Measurements from ENCODE around the gene GALNT15.

GALNT15 gene

GRCh38 chr3:16151109-16151508 is 23.4 kb upstream of the GALNT15 start:
- no peak for DNase-seq (ENCODE audit: low read depth in 2 of 3, low spot score in 2 of 3)

DNA sequence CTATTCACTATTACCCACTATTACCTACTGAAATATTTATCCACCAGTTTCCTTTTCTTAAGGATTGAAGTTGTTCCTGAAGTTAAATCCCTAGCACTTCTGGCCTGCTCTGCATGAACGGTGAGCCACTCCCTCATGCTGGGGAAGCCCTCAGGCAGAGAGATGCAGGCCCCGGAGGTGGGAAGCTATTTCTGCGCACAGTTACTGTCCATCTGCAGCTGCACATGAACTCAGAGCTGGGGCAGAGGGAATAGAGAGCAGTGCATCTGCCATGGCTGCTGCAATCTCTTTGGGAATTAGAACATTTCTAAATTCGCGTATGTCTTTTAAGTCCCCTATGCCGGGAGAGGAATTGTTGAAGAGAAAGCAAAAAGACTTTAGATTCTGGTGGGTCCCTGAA is 6.3 kb upstream of the GALNT15 start:
- DNase-seq (ENCODE audit: low read depth in 2 of 3, low spot score in 2 of 3), result no peak

GRCh38 chr3:16171009-16171408 is 3.5 kb upstream of the GALNT15 start:
- no peak for DNase-seq (ENCODE audit: low read depth in 2 of 3, low spot score in 2 of 3)

- DNase-seq (ENCODE audit: low read depth in 2 of 3, low spot score in 2 of 3), result no peak
Observed at GRCh38 chr3:16171825-16172224, 2.7 kb upstream of the GALNT15 start.

- no peak for DNase-seq (ENCODE audit: low read depth in 2 of 3, low spot score in 2 of 3)
Observed at GRCh38 chr3:16173283-16174025, 1.0 kb upstream of the GALNT15 start.

DNA sequence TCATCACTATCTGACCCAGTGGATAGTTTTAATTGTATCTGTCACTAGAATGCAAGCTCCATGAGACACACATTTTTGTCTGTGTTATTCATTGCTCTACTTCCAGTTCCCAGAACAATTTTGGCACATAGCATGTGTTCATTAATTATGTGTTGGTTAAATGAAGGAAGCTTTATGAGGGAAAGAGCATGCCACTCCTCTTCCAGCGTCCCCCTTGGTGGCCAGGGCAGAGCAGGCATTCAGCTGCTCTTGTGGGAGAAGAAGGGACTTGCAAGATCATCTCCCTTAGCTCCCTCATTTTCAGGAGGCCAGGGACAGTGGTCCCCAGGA is 489 bp upstream of the GALNT15 start:
- DNase-seq (ENCODE audit: low read depth in 2 of 3, low spot score in 2 of 3), result no peak

GRCh38 chr3:16174976-16175901 is 759 bp downstream of the GALNT15 start:
- DNase-seq (ENCODE audit: low read depth in 2 of 3, low spot score in 2 of 3), result no peak

DNA sequence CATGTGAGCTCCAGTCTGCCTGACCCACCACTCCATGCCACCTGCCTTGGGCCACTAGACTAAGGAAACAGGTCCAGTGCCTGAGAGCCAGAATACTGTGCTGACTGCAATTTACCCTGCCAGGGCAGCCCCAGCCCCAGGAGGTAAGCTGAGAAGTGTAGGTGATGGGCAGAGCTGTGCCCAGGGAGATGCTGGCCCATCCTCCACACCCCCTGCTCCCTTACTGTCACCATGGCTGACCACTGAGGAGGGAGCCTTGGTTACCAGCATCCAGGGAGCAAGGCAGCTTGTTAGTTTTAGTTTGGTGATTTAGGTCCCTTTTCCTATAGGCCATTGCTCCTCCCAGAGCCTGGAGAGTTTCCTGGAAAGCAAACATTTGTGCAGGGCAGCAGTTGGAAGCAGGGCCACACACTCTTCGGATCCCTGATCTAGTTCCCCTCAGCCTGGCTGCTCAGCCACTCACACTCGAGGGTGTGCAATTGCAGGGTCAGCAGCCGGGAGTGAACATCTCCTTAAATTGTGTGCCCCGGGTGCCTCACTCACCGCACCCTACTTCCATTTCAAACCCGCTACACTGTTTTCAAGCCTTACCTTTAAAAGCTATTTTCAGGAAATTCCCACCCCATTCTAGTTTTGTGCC is 2.0 kb downstream of the GALNT15 start:
- DNase-seq (ENCODE audit: low read depth in 2 of 3, low spot score in 2 of 3), result no peak

- DNase-seq (ENCODE audit: low read depth in 2 of 3, low spot score in 2 of 3), result no peak
Observed at GRCh38 chr3:16177382-16177781, 2.9 kb downstream of the GALNT15 start.

- peak; percentile 33 to 52 (median 42) for DNase-seq (ENCODE audit: low read depth in 2 of 3, low spot score in 2 of 3)
Observed at GRCh38 chr3:16177962-16178627, 3.6 kb downstream of the GALNT15 start.

- DNase-seq (ENCODE audit: low read depth in 2 of 3, low spot score in 2 of 3), result no peak
Observed at GRCh38 chr3:16178628-16178988, 4.1 kb downstream of the GALNT15 start.

- no peak for DNase-seq (ENCODE audit: low read depth in 2 of 3, low spot score in 2 of 3)
Observed at GRCh38 chr3:16179261-16179660, 4.8 kb downstream of the GALNT15 start.

DNA sequence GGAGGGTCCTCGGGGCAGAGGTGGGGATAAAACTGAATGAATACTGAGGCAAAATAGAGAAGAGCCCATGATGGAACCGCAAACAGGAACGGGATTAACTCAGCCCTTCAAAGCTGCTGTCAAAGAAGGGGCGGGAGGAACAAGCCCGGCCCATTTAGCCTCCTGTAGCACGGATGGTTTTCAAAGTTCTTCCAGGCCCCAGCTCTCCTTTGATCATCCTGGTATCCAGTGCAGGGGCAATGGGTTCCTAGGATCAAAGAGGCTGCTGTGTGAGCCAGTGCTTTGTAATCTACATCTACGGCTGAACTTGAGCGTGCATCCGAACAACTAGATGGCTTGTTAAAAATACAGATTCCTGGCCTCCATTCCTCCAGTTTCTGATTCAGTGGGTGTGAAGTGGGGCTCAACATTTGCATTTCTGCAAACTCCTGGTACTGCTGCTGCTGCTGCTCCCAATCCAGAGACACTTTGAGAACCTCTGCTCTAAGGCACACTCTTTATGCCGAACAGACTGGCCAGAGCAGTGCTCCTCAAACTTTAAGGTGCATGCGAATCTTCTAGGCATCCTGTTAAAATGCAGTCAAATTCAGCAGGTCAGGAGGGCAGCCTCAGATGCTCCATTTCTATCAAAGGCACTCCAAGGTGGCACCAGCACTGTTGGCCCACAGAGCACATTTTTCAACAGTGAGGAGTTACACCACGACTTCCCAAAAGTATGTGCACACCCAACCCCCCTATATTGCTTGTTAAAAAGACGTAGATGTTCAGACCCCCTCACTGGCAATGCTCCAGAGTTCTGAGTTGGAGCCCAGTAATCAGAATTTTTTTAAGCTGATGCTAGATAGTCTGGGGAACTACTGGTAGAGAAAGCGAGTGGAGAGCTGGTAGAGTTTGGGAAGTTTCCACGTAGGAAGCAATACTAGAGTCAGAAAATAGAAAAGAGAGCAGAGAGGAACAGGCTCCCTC is 5.6 kb downstream of the GALNT15 start:
- no peak for DNase-seq (ENCODE audit: low read depth in 2 of 3, low spot score in 2 of 3)

DNA sequence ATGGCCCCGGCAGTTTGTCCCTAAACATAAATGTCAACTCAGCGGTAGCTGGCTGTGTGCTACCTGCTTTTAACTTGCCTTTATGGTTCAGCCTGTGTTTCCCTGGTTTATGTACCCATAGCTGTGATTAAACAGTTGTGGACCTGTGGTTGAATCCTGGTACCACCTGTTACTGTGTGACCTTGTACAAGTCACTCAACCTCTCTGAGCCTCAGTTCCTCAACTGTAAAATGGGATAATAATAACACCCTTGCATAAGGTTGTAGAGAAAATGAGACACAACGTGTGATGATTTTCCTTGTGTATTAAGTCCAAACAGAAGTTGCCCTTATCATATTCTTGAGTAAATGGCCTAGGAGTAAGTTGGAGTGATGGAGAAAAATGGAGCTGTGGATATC is 6.3 kb downstream of the GALNT15 start:
- no peak for DNase-seq (ENCODE audit: low read depth in 2 of 3, low spot score in 2 of 3)

GRCh38 chr3:16181361-16181760 is 6.9 kb downstream of the GALNT15 start:
- no peak for DNase-seq (ENCODE audit: low read depth in 2 of 3, low spot score in 2 of 3)

DNA sequence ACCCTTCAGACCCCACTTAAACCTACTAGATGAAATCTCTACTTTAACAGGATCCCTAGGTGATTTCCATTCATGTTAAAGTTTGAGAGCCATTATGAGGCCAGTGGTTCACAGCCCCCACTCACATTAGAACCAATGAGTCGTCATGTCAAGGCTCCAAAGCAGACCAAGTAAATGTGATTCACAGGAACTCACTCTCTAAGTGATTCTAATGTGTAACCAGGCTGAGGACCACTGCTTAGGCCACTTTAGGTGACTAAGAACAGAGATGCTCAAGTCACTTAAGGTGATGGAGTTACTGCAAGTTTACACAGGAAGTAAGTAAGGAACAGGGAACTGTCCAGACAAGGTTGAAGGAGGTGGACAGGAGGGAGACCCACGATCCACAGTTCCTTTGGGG is 7.7 kb downstream of the GALNT15 start:
- no peak for DNase-seq (ENCODE audit: low read depth in 2 of 3, low spot score in 2 of 3)

DNA sequence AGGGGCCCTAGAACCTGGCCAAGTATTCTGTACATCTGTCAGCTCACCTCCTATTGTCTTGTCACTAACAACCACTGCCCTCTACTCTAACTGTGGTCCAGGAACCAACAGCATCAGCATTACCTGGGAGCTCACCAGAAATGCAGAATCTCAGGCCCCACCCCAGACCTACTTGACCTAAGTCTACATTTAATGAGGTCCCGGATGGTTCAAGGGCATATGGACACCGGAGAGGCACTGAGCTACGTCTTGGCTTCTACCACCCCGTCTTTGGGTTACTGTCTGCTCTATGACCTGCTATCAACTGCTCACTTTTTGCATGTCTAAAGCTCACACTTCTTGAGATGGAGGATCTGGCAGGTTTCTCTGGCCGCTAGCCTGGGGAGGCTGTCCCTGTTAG is 8.1 kb downstream of the GALNT15 start:
- DNase-seq (ENCODE audit: low read depth in 2 of 3, low spot score in 2 of 3), result no peak

GRCh38 chr3:16183082-16183481 is 8.6 kb downstream of the GALNT15 start:
- no peak for DNase-seq (ENCODE audit: low read depth in 2 of 3, low spot score in 2 of 3)

DNA sequence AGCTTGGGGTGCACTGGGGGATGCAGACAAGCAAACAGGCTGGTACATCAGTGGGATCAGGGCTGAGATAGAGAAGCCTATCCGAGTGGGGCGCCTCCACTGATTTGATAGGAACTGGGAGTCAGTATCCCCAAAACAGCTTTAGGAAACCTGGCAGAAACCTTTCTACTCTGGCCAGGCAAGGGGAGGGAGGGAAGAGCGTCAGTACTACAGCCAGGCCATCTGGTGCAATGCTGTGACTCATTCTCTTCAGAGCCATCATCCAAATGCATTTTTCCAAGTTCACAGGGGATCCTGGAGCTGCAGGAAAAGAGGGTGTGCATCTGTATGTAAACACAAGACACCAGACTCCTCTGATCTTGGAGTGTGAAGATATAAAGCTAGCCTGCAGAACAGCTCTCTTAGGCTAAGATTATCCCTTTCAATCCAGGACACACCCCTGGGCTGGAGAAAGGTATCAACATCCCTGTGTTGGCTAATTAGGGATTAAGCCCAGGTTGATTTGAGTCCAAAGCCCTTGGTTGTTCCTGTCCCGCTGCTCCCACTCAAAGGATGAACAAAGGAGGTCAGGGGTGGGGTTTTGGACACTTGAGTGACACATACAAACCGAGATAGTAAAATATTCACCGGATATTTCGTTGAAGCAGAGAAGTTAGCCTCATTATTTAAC is 9.3 kb downstream of the GALNT15 start:
- DNase-seq (ENCODE audit: low read depth in 2 of 3, low spot score in 2 of 3), result no peak

DNA sequence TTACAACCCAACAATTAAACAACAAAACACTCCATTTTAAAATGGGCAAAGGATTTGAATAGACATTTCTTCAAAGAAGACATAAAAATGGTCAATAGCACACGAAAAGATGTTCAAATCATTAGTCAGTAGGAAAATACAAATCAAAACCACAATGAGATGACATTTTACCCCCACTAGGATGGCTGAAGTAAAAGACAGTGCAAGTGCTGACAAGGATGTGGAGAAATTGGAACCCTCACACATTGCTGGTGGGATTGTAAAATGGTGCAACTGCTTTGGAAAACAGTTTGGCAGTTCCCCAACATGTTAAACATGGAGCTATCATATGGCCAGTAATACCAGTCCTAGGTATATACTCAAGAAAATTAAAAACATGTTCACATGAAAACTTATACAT is 11.6 kb downstream of the GALNT15 start:
- no peak for DNase-seq (ENCODE audit: low read depth in 2 of 3, low spot score in 2 of 3)
